SK-N-MC (cell line): Measurements from ENCODE around the gene BCL11B.

ENCODE experiments used
- EZH2 ChIP-seq: fragments of 200-600 bp; sonication (generic); IDR thresholded peaks from one replicate; pipeline ENCODE4 v1.6.1; 2017; ENCODE audit warnings: antibody characterized with exemption
- FOXP2 ChIP-seq: optimal IDR thresholded peaks from 2 replicates; pipeline ENCODE3; 2011; ENCODE audit warnings: mild to moderate bottlenecking, moderate library complexity; ENCODE audit not compliant: insufficient read depth; ENCODE audit errors: extremely low read length, control extremely low read depth
- POLR2AphosphoS5 ChIP-seq: IDR thresholded peaks from 2 replicates; pipeline ENCODE4 v1.6.1; 2012; ENCODE audit warnings: mild to moderate bottlenecking, low read depth, low read length, borderline replicate concordance

DNA sequence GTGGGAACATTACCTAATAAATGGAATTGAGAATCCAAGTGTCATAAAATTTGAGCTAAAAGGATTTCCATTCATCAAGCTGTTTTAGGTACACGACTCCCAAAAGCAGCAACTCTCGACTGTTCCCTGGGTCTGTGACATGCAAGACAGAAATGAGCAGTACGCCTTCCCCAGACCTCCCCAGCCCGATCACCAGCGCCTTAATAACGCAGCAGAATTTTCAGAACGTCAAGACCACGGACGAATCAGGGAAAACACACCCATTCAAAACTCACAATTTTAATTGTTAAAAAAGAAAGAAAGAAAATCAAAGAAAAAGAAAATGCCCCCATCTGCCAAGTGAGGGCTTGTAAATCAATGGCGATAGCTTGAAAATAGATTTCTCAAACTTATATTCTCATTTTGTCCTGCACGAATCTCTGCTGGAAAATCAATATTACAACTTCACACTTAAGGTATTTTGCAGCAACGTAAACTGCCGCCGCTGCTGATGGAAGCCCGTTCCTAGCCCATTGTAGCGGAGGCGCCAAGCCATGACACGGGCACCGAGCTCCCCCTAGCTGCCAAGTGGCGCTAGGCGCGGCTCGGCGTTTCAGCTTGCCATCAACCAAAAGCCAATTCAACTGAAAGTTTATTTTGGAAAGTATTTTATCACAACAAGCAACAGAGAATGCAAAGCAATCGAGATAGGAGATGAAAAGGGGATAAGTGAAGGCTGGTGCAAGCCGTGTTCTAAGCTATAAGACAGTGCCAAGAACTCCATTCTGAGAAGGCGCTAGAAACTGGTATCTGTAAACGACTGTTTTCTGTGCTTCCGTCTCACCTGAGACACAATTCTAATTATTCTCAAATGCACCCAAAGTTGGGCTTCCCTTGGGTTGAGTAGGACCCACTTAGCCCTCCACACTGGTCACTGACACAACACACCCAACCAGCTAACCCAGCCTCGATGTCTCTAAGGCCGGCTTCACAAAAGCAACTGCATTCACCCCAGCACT, 5.5 kb downstream of the BCL11B start:
- no peak for TF ChIP-seq EZH2
- TF ChIP-seq POLR2AphosphoS5: no peak
- peak; percentile 60 for TF ChIP-seq FOXP2
